ENCODE measurements around the gene SENP6.

DNA sequence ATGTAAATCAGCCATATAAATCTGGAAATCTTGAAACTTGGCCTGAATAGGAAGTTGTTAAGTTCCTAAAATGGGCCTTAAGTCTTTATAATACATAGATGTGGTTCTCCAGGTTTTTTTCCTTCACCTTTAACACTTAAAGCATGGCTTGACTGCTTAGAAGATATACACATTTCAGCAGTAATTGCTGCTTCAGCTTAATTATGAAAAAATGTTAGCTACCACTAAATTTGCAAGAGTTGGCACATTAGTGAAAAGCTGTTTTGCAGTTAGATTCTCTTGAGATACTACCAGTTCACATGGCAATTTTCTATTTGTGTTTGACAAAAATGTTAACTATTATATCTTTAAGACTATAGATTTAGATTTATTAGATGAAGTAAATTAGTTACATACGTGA is 74.7 kb downstream of the SENP6 start:
- TF ChIP-seq, protein P1, sequence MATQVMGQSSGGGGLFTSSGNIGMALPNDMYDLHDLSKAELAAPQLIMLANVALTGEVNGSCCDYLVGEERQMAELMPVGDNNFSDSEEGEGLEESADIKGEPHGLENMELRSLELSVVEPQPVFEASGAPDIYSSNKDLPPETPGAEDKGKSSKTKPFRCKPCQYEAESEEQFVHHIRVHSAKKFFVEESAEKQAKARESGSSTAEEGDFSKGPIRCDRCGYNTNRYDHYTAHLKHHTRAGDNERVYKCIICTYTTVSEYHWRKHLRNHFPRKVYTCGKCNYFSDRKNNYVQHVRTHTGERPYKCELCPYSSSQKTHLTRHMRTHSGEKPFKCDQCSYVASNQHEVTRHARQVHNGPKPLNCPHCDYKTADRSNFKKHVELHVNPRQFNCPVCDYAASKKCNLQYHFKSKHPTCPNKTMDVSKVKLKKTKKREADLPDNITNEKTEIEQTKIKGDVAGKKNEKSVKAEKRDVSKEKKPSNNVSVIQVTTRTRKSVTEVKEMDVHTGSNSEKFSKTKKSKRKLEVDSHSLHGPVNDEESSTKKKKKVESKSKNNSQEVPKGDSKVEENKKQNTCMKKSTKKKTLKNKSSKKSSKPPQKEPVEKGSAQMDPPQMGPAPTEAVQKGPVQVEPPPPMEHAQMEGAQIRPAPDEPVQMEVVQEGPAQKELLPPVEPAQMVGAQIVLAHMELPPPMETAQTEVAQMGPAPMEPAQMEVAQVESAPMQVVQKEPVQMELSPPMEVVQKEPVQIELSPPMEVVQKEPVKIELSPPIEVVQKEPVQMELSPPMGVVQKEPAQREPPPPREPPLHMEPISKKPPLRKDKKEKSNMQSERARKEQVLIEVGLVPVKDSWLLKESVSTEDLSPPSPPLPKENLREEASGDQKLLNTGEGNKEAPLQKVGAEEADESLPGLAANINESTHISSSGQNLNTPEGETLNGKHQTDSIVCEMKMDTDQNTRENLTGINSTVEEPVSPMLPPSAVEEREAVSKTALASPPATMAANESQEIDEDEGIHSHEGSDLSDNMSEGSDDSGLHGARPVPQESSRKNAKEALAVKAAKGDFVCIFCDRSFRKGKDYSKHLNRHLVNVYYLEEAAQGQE (IDR thresholded peaks at IDR 0.05; ENCODE audit: insufficient read depth in 1 of 2, low read depth in 2 of 2, low read length in 2 of 2) = no peak
- no peak for TF ChIP-seq TAF1 (IDR thresholded peaks at IDR 0.05; ENCODE audit: borderline replicate concordance, insufficient read depth, low read length)

All from PFSK-1 (cell line).